Activated CD4-positive, alpha-beta memory T cell treated with anti-CD3 and anti-CD28 coated beads for 36 hours (primary cell): Measurements from ENCODE around the gene GDAP1L1. TPM values are rescaled to one million over a fixed set of nuclear protein-coding genes. Genes with fewer than 3 reads are reported as not detected.
"Not testable (repeated sequence)": the region's sequence is repeated elsewhere in the genome, so short reads cannot be mapped to it uniquely, and the experiment has no call there.

Source experiments
- CTCF ChIA-PET: fragments of 350-600 bp; sonication (Branson Sonifier 250); formaldehyde crosslinking; loops from one replicate; lab custom pipeline; 2021; ENCODE audit warnings: antibody characterized with exemption, inconsistent platforms; lab: Charles Lee
- POLR2A ChIA-PET: fragments of 350-600 bp; sonication (Branson Sonifier 250); formaldehyde crosslinking; loops from one replicate; lab custom pipeline; 2021; ENCODE audit warnings: antibody characterized with exemption; lab: Charles Lee
- DNase-seq: peaks from one replicate; pipeline ENCODE4 v3.0.0-alpha.2; 2020
- H3K27ac Mint-ChIP-seq: one replicate; pipeline ENCODE4 v1.8.0; 2021; ENCODE audit warnings: mixed read lengths
- H3K27me3 Mint-ChIP-seq: one replicate; pipeline ENCODE4 v1.8.0; 2021; ENCODE audit warnings: mixed read lengths
- H3K36me3 Mint-ChIP-seq: one replicate; pipeline ENCODE4 v1.8.0; 2021; ENCODE audit warnings: mixed read lengths
- H3K4me1 Mint-ChIP-seq: one replicate; pipeline ENCODE4 v1.8.0; 2021; ENCODE audit warnings: low read depth, mixed read lengths
- H3K4me3 Mint-ChIP-seq: one replicate; pipeline ENCODE4 v1.8.0; 2021; ENCODE audit warnings: mild to moderate bottlenecking, mixed read lengths
- H3K9me3 Mint-ChIP-seq: one replicate; pipeline ENCODE4 v1.8.0; 2021; ENCODE audit warnings: mixed read lengths
- intact Hi-C: fragments of 100-400 bp; cut with micrococcal nuclease; formaldehyde crosslinking; loops from one replicate; pipeline ENCODE4 v1.15.1; 2023
- total RNA-seq, 2 experiments: library from RNA; stranded (reverse); gene quantifications; one replicate each; pipeline ENCODE4 v1.2.3, GENCODE V29; 2021

The GDAP1L1 gene
- total RNA-seq, 2 experiments from 2014 or later: not detected

DNA sequence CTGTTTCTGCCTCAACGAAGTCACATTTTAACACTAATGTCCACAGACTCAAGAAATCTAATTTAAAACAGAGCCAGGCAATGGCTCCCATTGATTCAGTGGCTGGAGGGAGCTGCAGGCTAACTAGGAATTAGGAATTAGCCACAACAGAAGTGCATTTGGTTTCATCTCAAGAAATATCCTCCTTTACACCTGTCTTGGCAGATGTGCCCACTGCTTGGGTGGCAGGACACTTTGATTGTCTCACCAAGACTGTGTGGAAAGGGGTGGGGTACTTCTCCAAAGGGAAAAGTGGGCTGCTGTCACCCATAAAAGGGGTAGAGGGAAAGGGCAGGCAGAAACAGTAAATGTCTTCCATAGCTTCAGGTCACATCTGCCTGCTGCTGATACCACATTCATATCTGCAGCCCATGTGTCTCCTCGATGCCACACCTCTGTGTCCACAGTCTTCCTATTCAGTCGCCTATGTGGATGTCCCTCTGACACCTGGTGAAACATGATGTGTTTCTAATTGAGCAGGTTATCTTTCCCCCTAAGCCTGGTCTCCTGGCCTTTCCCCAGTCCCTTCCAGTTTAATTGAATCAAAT is 25.6 kb upstream of the GDAP1L1 start:
- intact Hi-C loops: no loop called here
- Mint-ChIP-seq H3K27ac (no peak overlapping the region), H3K4me1 (peaks cover 31% of the 10 kb centered on the region), H3K27me3 (no peaks in the 10 kb centered on the region), H3K36me3 (no peaks in the 10 kb centered on the region), H3K4me3 (no peak overlapping the region), H3K9me3 (no peaks in the 10 kb centered on the region)
- POLR2A ChIA-PET: no interaction called here
- no peak for DNase-seq
- CTCF ChIA-PET: interaction anchor here (10.3 kb wide), 1 partner anchor 89 kb away, joined by 453 read pairs; the partner anchor contains the start of gene FITM2

DNA sequence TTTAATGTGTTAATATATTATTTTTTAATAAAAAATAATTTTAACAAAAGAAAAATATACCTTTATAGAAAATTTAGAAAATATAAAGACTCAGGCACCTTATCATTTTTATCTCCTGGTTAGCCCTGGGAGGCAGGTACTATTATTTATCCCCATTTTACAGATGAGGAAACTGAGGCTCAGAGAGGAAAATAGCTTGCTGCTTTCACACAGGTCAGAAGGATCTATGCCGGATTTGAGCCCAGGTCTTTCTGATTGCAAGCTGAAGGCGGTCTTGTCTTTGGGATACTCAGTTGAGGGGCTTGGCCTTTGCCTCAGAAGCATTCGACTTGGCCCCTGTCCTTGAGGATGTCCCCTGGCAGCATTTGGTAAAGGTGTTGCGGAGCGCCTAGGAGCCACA is 25.1 kb upstream of the GDAP1L1 start:
- Mint-ChIP-seq H3K27me3 (no peaks in the 10 kb centered on the region), H3K4me3 (no peak overlapping the region), H3K4me1 (peaks cover 31% of the 10 kb centered on the region), H3K9me3 (no peaks in the 10 kb centered on the region), H3K36me3 (no peaks in the 10 kb centered on the region), H3K27ac (no peak overlapping the region)
- ChIA-PET POLR2A (no interaction called here), CTCF (no interaction called here)
- intact Hi-C loops: no loop called here
- no peak for DNase-seq

DNA sequence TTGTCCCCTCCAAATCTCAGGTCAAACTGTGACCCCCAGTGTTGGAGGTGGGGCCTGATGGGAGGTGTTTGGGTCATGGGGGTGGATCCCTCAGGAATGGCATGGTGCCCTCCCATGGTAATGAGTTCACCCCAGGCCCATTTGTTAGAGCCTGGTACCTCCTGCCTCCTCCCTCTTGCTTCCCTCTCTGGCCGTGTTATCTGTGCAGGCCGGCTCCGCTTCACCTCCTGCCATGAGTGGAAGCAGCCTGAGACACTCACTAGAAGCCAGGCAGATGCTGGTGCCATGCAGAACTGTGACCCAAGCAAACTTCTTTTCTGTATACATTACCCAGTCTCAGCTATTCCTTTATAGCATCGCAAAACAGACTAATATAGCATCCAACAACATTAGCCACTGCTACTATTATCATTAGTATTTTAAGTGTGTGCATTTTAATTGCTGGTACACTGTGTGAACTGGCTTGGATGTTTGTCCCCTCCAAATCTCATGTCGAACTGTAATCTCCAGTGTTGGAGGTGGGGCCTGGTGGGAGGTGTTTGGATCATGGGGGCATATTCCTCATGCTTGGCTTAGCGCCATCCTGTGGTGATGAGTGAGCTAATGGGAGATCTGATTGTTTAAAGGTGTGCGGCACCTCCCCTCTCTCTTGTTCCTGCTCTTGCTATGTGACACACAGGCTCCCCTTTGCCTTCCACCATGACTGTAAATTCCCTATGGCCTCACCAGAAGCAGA is 24.3 kb upstream of the GDAP1L1 start:
- intact Hi-C loops: no loop called here
- H3K27me3 Mint-ChIP-seq: no peaks in the 10 kb centered on the region
- no peaks in the 10 kb centered on the region for H3K36me3 Mint-ChIP-seq
- peaks cover 24% of the 10 kb centered on the region for H3K4me1 Mint-ChIP-seq
- no peak for DNase-seq
- H3K9me3 Mint-ChIP-seq: no peaks in the 10 kb centered on the region
- ChIA-PET CTCF (interaction anchor here (2.6 kb wide), 1 partner anchor 88 kb away, joined by 16 read pairs; the partner anchor contains the start of gene FITM2), POLR2A (no interaction called here)
- no peak overlapping the region for H3K27ac Mint-ChIP-seq
- H3K4me3 Mint-ChIP-seq: no peak overlapping the region

DNA sequence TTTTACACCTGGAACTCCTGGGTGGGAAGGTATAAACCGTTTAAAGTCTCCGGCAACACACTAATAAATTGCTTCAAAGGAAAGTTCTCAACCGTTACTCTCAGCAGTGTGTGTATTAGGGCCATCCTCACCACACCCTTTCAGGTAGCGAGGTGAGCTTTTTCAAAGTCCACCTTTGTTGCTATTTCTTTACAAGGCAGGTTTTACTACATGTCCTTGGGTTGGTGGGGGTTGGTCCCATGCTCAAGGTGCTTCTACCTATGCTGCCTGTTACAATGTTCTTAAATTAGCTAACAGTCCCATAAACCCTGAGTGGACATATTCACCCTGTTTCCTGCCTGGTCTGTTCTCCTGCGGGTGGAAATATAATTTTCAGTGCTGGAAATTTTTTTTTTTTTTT is 23.4 kb upstream of the GDAP1L1 start:
- no peaks in the 10 kb centered on the region for H3K36me3 Mint-ChIP-seq
- DNase-seq: no peak
- peaks cover 15% of the 10 kb centered on the region for H3K4me1 Mint-ChIP-seq
- no peaks in the 10 kb centered on the region for H3K27me3 Mint-ChIP-seq
- H3K9me3 Mint-ChIP-seq: no peaks in the 10 kb centered on the region
- intact Hi-C loops: no loop called here
- H3K27ac Mint-ChIP-seq: no peak overlapping the region
- CTCF ChIA-PET: interaction anchor here (0.7 to 2.6 kb wide), 5 partner anchors 8 to 131 kb away, joined by 3 to 16 read pairs (median 3); partner anchors contain the start of gene FITM2
- no peak overlapping the region for H3K4me3 Mint-ChIP-seq
- POLR2A ChIA-PET: no interaction called here

DNA sequence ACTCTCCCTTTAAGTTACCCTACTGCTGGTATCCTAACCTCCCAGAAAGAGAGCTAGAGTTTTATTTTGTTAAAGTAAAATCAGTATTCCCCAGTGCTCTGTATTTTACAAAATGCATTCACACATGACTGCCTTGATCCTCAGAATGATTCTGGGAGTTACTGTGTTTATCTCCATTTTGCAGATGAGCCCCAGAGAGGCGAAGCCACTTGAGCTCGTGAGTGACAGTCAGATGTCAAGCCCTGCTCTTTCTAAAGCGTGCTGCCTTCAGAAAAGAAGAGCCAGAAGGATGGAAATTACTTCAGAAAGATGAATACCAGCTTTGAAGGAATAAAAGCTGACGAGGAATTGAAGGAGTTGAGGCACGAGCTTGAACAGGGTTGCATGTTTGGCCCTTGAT is 22.5 kb upstream of the GDAP1L1 start:
- Mint-ChIP-seq H3K9me3 (no peaks in the 10 kb centered on the region), H3K27me3 (no peaks in the 10 kb centered on the region), H3K36me3 (no peaks in the 10 kb centered on the region), H3K27ac (no peak overlapping the region), H3K4me3 (no peak overlapping the region), H3K4me1 (peaks cover 6% of the 10 kb centered on the region)
- CTCF ChIA-PET: interaction anchor here (0.7 to 2.6 kb wide), 5 partner anchors 9 to 385 kb away, joined by 3 to 16 read pairs (median 4); partner anchors contain the start of gene FITM2
- intact Hi-C loops: no loop called here
- no peak for DNase-seq
- POLR2A ChIA-PET: no interaction called here

DNA sequence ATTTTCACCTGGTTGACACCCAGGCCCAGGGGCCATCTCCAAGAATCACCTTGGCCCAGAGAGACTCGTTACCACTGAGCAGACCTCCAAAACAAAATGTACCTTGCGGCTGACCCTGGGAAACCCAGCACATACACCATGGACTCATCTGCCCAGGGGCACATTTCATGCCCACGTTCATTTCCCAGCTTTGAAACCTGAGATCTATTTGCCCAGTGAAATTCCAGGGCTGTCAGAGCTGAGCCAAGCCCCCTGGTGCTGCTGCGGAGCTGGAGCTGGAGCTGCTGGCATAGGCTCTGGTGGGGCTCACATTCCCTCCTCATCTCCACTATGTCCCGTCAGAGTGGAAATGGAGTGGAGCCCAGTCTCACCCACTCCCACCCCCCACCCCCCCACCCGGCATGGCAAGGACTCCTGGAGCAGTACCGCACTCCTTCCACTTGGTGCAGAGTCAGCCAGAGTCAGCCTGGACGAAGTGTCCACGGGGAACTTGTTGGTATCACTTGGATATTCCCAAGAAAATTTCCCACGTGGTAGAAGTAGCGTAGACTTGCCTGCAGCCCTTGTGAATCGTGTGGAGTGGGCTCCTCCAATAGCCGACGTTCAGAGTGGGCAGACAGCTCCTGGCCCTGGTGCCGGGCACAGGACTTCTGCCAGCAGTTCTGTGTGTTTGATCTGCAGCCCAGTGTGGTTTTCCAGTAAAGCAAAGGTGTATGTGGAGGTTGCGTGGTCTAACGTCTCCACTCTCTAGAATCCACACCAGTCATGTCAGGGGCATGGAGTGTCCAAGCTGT is 18.4 kb upstream of the GDAP1L1 start:
- ChIA-PET POLR2A (no interaction called here), CTCF (interaction anchor here (1.0 to 1.7 kb wide), 4 partner anchors 10 to 82 kb away, joined by 3 to 9 read pairs (median 5); partner anchors contain the start of gene FITM2)
- DNase-seq: no peak
- H3K27ac Mint-ChIP-seq: no peak overlapping the region
- no peaks in the 10 kb centered on the region for H3K36me3 Mint-ChIP-seq
- H3K4me1 Mint-ChIP-seq: no peaks in the 10 kb centered on the region
- no peaks in the 10 kb centered on the region for H3K9me3 Mint-ChIP-seq
- H3K4me3 Mint-ChIP-seq: no peak overlapping the region
- intact Hi-C loops: no loop called here
- no peaks in the 10 kb centered on the region for H3K27me3 Mint-ChIP-seq

DNA sequence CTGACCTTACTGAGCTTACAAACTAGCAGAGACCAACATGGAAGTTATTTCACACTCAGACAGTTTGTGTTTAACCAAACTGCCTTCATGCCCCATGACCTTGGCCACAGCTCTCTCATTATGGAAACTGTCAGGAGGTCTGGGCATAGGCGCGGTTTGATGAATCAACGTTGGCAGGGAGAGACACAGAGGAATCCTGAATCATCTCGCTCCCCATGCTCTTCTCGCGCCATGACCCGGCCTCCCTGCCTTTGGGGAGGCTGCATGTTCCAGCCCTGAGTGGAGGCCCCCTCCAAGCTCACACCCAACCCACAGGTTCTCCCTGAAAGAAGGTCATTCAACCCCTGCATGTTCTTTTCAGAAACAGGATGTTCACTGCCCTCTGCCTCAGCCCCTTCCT is 15.9 kb upstream of the GDAP1L1 start:
- no peak for DNase-seq
- H3K9me3 Mint-ChIP-seq: no peaks in the 10 kb centered on the region
- ChIA-PET POLR2A (no interaction called here), CTCF (interaction anchor here (1.6 to 1.7 kb wide), 2 partner anchors 12 to 80 kb away, joined by 6 read pairs; partner anchors contain the start of gene FITM2)
- no peak overlapping the region for H3K4me3 Mint-ChIP-seq
- H3K27me3 Mint-ChIP-seq: no peaks in the 10 kb centered on the region
- H3K27ac Mint-ChIP-seq: no peak overlapping the region
- H3K36me3 Mint-ChIP-seq: no peaks in the 10 kb centered on the region
- H3K4me1 Mint-ChIP-seq: no peaks in the 10 kb centered on the region
- intact Hi-C loops: no loop called here

DNA sequence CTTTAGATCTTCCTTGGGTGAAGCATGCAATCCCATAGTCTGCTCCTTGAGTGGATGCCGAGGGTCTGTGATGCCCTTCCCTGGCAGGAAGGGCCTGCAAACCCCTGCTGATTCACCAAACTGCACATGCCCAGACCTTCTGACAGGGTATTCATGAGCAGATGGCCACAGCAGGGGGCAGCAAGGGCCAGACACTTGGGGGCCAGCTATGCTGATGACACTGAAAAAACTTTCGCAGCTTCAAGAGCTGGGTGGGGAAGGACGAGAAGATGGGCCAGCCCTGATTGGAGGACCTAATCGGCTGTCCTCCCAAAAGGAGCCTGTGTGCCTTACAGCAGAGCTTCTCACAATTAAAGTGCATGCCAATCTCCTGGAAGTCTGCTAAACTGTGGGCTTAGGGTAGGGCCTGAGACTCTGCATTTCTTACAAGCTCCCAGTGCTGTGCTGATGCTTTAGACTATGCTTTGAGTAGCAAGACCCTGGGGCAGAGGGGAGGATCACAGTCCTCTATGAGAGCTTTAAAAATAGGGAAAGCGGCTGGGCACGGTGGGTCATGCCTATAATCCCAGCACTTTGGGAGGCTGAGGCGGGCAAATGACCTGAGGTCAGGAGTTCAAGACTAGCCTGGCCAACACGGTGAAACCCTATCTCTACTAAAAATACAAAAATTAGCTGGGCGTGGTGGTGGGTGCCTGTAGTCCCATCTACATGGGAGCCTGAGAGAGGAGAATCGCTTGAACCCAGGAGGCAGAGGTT is 15.2 kb upstream of the GDAP1L1 start:
- no peak for DNase-seq
- Mint-ChIP-seq H3K4me1 (no peaks in the 10 kb centered on the region), H3K36me3 (no peaks in the 10 kb centered on the region), H3K27ac (no peak overlapping the region), H3K9me3 (no peaks in the 10 kb centered on the region), H3K27me3 (no peaks in the 10 kb centered on the region), H3K4me3 (no peak overlapping the region)
- ChIA-PET CTCF (interaction anchor here (1.0 to 1.7 kb wide), 3 partner anchors 13 to 79 kb away, joined by 3 to 6 read pairs (median 6); partner anchors contain the start of gene FITM2), POLR2A (no interaction called here)
- intact Hi-C loops: no loop called here

DNA sequence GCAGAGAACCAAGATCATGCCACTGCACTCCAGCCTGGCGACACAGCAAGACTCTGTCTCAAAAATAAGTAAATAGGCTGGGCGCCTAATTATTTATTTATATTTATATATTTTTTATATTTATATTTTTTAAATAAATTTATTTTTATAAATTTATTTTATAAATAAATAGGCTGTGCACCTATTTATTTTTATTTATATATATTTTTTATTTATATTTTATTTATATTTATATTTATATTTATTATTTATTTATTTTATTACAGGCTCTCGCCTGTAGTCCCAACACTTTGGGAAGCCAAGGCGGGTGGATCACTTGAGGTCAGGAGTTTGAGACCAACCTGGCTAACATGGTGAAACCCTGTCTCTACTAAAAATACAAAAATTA is 14.6 kb upstream of the GDAP1L1 start:
- H3K9me3 Mint-ChIP-seq, DNase-seq, H3K36me3 Mint-ChIP-seq, H3K27me3 Mint-ChIP-seq, POLR2A ChIA-PET, H3K4me1 Mint-ChIP-seq, H3K27ac Mint-ChIP-seq, intact Hi-C loops, H3K4me3 Mint-ChIP-seq: not testable (repeated sequence)
- CTCF ChIA-PET: interaction anchor here (1.0 to 1.7 kb wide), 3 partner anchors 14 to 79 kb away, joined by 3 to 6 read pairs (median 6); partner anchors contain the start of gene FITM2

DNA sequence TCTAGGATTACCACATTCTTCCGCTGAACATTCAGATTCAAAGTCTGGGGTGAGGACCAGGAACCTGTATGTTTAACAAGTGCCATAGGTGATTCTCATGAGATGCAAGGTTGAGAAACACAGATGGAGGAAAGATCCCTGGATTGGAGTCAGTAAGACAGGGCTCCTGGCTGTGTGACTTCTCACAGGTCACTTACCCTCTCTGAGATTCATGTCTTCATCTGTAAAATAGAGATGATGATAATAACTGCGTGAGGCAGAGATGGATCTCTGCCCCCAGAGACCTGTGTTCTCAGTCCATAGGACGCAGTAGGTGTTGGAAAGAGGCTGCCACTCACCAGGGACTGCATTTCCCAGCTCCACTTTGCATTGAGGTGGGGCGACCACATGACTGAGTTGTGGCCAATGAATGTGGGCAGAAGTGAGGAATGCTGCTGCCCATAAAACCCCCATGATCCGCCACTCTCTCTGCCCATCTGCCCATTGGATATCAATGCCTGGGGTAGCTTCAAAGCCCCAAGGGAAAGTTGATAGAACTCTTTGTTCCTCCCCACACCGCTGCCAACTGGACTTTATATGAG is 13.6 kb upstream of the GDAP1L1 start:
- CTCF ChIA-PET: interaction anchor here (1.4 kb wide), 1 partner anchor 16 kb away, joined by 6 read pairs; no protein-coding TSS in a partner anchor
- DNase-seq: no peak
- Mint-ChIP-seq H3K4me3 (no peak overlapping the region), H3K9me3 (no peaks in the 10 kb centered on the region), H3K27ac (no peak overlapping the region), H3K4me1 (no peaks in the 10 kb centered on the region), H3K36me3 (no peaks in the 10 kb centered on the region), H3K27me3 (no peaks in the 10 kb centered on the region)
- intact Hi-C loops: no loop called here
- POLR2A ChIA-PET: no interaction called here
